Measurements from ENCODE around the gene CHAC2.

GRCh38 chr2:53793821-53794220 is 26.2 kb downstream of the CHAC2 start:
- TF ChIP-seq TAF1 (IDR thresholded peaks at IDR 0.05; ENCODE audit: borderline replicate concordance, insufficient read depth, low read length) (no peak), SIN3A (IDR thresholded peaks at IDR 0.05; ENCODE audit: borderline replicate concordance, insufficient read depth, low read length) (no peak)

Measured in PFSK-1 (cell line).